ENCODE data around the gene CCPG1.
"Not testable (repeated sequence)": the region's sequence is repeated elsewhere in the genome, so short reads cannot be mapped to it uniquely, and the experiment has no call there.

- TF ChIP-seq EP300 (conservative IDR thresholded peaks at IDR 0.05; ENCODE audit: poor library complexity, severe bottlenecking); CTCF (IDR thresholded peaks at IDR 0.05; ENCODE audit: poor library complexity, severe bottlenecking); POLR2AphosphoS5 (IDR thresholded peaks at IDR 0.05): not testable (repeated sequence)
Measured at GRCh38 chr15:55445936-55446335, 37.8 kb upstream of the CCPG1 start.
